Measurements from ENCODE around the gene KLF7. TPM values are rescaled to one million over a fixed set of nuclear protein-coding genes. Genes with fewer than 3 reads are reported as not detected.

Gene KLF7
- total RNA-seq, 1 experiment from 2014 or later, result 5.6 TPM

DNA sequence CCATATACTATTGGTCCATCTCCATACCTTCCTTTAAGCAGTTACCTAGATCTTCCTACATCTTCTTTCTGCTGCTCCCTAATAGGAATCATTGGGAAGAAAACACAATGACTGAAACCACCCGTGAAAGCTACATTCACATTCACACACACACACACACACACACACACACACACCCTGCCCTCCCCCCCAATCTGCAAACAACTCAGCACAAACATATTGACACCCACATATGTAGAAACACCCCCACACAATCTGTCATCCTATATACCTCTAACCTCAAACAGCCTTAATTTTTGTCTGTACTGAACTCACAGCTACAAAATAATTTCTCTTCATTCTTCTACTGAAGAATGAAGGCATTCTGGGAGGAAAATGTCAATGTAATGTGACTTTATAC, 63.8 kb downstream of the KLF7 start:
- Histone ChIP-seq H2AFZ (ENCODE audit: low read length) (no peak overlapping the region), H3K4me3 (ENCODE audit: low read length) (no peak overlapping the region), H4K20me1 (ENCODE audit: low read length) (no peaks in the 10 kb centered on the region), H3K36me3 (ENCODE audit: low read depth, low read length) (0 out of 2 replicates have a peak, but pooled peaks cover 5% of the 10 kb centered on the region), H3K4me1 (ENCODE audit: insufficient read depth, low read length) (no peaks in the 10 kb centered on the region), H3K27me3 (ENCODE audit: low read length) (no peaks in the 10 kb centered on the region), H3K4me2 (ENCODE audit: low read length) (no peak overlapping the region), H3F3A (ENCODE audit: low read length, unreplicated experiment) (no peaks in the 10 kb centered on the region), H3K79me2 (ENCODE audit: low read length) (no peaks in the 10 kb centered on the region), H3K9me2 (replicated peaks; ENCODE audit: low read length) (no peaks in the 10 kb centered on the region), H3K9ac (ENCODE audit: low read length) (no peak overlapping the region), H3K9me3 (ENCODE audit: low read length) (no peaks in the 10 kb centered on the region), H3K27ac (ENCODE audit: low read length) (no peak overlapping the region)
- POLR2A ChIA-PET (ENCODE audit: unreplicated experiment), result no interaction called here
- intact Hi-C loops (cut with micrococcal nuclease), result no loop called here
- no TSS peak for BruUV-seq (replicated peaks)
- TF ChIP-seq EZH2phosphoT487 (IDR thresholded peaks at IDR 0.05; ENCODE audit: borderline replicate concordance, low read length) (no peak), EZH2 (IDR thresholded peaks at IDR 0.05; ENCODE audit: low read length, unreplicated experiment) (no peak)
- TF ChIP-seq, protein P1, sequence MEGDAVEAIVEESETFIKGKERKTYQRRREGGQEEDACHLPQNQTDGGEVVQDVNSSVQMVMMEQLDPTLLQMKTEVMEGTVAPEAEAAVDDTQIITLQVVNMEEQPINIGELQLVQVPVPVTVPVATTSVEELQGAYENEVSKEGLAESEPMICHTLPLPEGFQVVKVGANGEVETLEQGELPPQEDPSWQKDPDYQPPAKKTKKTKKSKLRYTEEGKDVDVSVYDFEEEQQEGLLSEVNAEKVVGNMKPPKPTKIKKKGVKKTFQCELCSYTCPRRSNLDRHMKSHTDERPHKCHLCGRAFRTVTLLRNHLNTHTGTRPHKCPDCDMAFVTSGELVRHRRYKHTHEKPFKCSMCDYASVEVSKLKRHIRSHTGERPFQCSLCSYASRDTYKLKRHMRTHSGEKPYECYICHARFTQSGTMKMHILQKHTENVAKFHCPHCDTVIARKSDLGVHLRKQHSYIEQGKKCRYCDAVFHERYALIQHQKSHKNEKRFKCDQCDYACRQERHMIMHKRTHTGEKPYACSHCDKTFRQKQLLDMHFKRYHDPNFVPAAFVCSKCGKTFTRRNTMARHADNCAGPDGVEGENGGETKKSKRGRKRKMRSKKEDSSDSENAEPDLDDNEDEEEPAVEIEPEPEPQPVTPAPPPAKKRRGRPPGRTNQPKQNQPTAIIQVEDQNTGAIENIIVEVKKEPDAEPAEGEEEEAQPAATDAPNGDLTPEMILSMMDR (conservative IDR thresholded peaks at IDR 0.05; ENCODE audit: low read depth, low read length), result no peak
- ATAC-seq (no peak), DNase-seq (no peak)
- CTCF ChIA-PET, result no interaction called here

GRCh38 chr2:207097278-207097677, 68.5 kb downstream of the KLF7 start:
- no peaks in the 10 kb centered on the region for H3K9me3 ChIP-seq (ENCODE audit: low read length)
- H4K20me1 ChIP-seq (ENCODE audit: low read length), result no peaks in the 10 kb centered on the region
- ChIA-PET CTCF (no interaction called here), POLR2A (ENCODE audit: unreplicated experiment) (no interaction called here)
- H3K9ac ChIP-seq (ENCODE audit: low read length), result no peak overlapping the region
- H2AFZ ChIP-seq (ENCODE audit: low read length), result no peak overlapping the region
- DNase-seq (no peak), ATAC-seq (no peak)
- no peaks in the 10 kb centered on the region for H3K36me3 ChIP-seq (ENCODE audit: low read depth, low read length)
- no peak overlapping the region for H3K27ac ChIP-seq (ENCODE audit: low read length)
- BruUV-seq (replicated peaks), result no TSS peak
- no peaks in the 10 kb centered on the region for H3K9me2 ChIP-seq (replicated peaks; ENCODE audit: low read length)
- H3K79me2 ChIP-seq (ENCODE audit: low read length), result no peaks in the 10 kb centered on the region
- intact Hi-C loops (cut with micrococcal nuclease), result no loop called here
- H3F3A ChIP-seq (ENCODE audit: low read length, unreplicated experiment), result no peaks in the 10 kb centered on the region
- TF ChIP-seq, protein P1 (conservative IDR thresholded peaks at IDR 0.05; ENCODE audit: low read depth, low read length), result no peak
- TF ChIP-seq EZH2phosphoT487 (IDR thresholded peaks at IDR 0.05; ENCODE audit: borderline replicate concordance, low read length), result no peak
- no peak overlapping the region for H3K4me2 ChIP-seq (ENCODE audit: low read length)
- H3K4me1 ChIP-seq (ENCODE audit: insufficient read depth, low read length), result 0 out of 2 replicates have a peak, but pooled peaks cover 4% of the 10 kb centered on the region
- H3K27me3 ChIP-seq (ENCODE audit: low read length), result no peaks in the 10 kb centered on the region
- H3K4me3 ChIP-seq (ENCODE audit: low read length), result no peak overlapping the region

- DNase-seq (no peak), ATAC-seq (no peak)
- Histone ChIP-seq H3K4me2 (ENCODE audit: low read length) (no peak overlapping the region), H3K36me3 (ENCODE audit: low read depth, low read length) (no peaks in the 10 kb centered on the region), H3K27me3 (ENCODE audit: low read length) (no peaks in the 10 kb centered on the region), H3K9ac (ENCODE audit: low read length) (no peak overlapping the region), H2AFZ (ENCODE audit: low read length) (no peak overlapping the region), H3K9me2 (replicated peaks; ENCODE audit: low read length) (no peaks in the 10 kb centered on the region), H3K4me3 (ENCODE audit: low read length) (no peak overlapping the region), H3F3A (ENCODE audit: low read length, unreplicated experiment) (no peaks in the 10 kb centered on the region), H3K9me3 (ENCODE audit: low read length) (no peaks in the 10 kb centered on the region), H3K4me1 (ENCODE audit: insufficient read depth, low read length) (0 out of 2 replicates have a peak, but pooled peaks cover 4% of the 10 kb centered on the region), H3K27ac (ENCODE audit: low read length) (no peak overlapping the region), H4K20me1 (ENCODE audit: low read length) (no peaks in the 10 kb centered on the region), H3K79me2 (ENCODE audit: low read length) (no peaks in the 10 kb centered on the region)
- intact Hi-C loops (cut with micrococcal nuclease), result no loop called here
- ChIA-PET CTCF (no interaction called here), POLR2A (ENCODE audit: unreplicated experiment) (no interaction called here)
- TF ChIP-seq EZH2 (IDR thresholded peaks at IDR 0.05; ENCODE audit: low read length, unreplicated experiment), result no peak
- TF ChIP-seq, protein P1 (conservative IDR thresholded peaks at IDR 0.05; ENCODE audit: low read depth, low read length), result no peak
- BruUV-seq (replicated peaks), result no TSS peak
Observed at GRCh38 chr2:207095963-207096362, 69.8 kb downstream of the KLF7 start.

All from PC-3 (cell line).